Stimulated activated naive B cell treated with anti-CD40 and anti-IgM and Interleukin-4, amounts not matched to agents 10 μg/mL and 1 μg/mL and 100 μg/mL, for 72 hours (primary cell): ENCODE measurements around the gene RPL3.

Experiments used
- ATAC-seq, 2 donors: fragments of 150-1000 bp; cut with Tn5 transposase; replicated peaks; 2 replicates each; pipeline ENCODE4 v1.10.0; 2021; ENCODE audit warnings: moderate library complexity in 1 of 2
- DNase-seq: peaks from one replicate; pipeline ENCODE4 v3.0.0; 2021
- H3K27ac Mint-ChIP-seq: one replicate; pipeline ENCODE4 v1.8.0; 2022; ENCODE audit warnings: mild to moderate bottlenecking, mixed read lengths
- H3K27me3 Mint-ChIP-seq, 2 donors: one replicate each; pipeline ENCODE4 v1.8.0; 2022; ENCODE audit warnings: mixed read lengths in 2 of 2
- H3K36me3 Mint-ChIP-seq, 2 donors: one replicate each; pipeline ENCODE4 v1.8.0; 2022; ENCODE audit warnings: mixed read lengths in 2 of 2, mild to moderate bottlenecking in 1 of 2
- H3K4me1 Mint-ChIP-seq, 2 donors: one replicate each; pipeline ENCODE4 v1.8.0; 2022; ENCODE audit warnings: mixed read lengths in 2 of 2, mild to moderate bottlenecking in 1 of 2
- H3K4me3 Mint-ChIP-seq, 2 donors: one replicate each; pipeline ENCODE4 v1.8.0; 2022; ENCODE audit warnings: mild to moderate bottlenecking in 2 of 2, mixed read lengths in 2 of 2, moderate library complexity in 1 of 2
- H3K9me3 Mint-ChIP-seq, 2 donors: one replicate each; pipeline ENCODE4 v1.8.0; 2022; ENCODE audit warnings: mixed read lengths in 2 of 2, mild to moderate bottlenecking in 1 of 2

The RPL3 gene

DNA sequence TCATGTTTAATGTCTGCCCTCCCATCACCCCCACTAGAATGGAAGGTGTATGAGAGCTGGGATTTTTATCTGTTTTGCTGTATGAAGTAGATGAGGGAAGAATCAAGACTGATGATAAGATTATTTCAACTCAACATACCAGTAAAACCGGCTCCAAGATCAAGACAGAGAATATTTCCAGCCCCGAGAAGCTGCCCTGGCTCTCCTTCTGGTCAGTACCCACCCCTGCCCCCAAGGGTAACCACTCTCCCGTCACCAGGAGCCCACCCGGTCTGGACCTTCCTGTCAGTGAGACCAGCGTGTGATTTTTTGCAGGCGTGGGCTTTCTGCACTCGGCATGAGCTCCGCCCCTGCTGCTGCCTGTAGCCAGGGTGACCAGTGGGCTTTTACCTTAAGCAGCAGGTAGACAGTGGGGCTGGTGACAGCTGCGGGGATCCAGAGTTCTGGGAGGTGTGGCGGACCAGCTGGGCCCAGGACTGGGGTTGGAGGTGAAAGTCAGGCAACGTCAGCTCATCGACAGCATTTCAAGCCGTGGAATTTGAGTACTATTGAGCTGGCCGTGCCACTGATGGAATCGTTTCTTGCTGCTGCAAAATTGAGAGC, 25.6 kb downstream of the RPL3 start:
- Mint-ChIP-seq H3K27ac (no peak overlapping the region), H3K4me3 (no peak overlapping the region), H3K27me3 (peaks cover 20 to 39% of the 10 kb centered on the region in 2 donors), H3K36me3 (no peaks in the 10 kb centered on the region), H3K4me1 (peaks cover 19 to 26% of the 10 kb centered on the region in 2 donors), H3K9me3 (no peaks in the 10 kb centered on the region)
- ATAC-seq = no peak
- DNase-seq = no peak

DNA sequence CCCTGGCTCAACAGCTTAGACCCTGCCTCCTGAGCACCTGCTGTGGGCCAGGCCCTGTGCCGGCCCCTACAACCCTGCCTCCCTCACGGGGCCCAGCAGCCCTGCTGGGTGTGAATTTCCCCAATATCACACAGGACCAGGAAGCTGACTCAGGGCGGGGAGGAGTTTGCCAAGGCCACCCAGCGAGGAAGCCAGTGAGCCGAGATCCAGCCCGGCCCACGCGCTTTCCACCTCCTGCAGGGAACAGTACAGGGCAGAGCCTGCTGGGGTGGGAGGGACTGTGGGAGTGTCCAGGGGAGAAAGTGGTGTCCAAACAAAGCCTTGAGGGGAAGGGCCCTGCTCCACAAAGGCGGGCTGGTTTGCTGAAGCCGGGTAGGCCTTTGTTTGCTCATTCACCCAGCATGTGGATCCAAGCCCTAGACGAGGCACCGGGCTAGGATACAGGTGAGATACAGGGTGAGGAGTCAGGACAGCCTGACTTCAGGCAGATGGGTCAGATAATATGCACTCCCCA, 26.8 kb downstream of the RPL3 start:
- Mint-ChIP-seq H3K4me1 (peaks cover 14 to 22% of the 10 kb centered on the region in 2 donors), H3K27ac (peak overlapping the region; percentile 81), H3K27me3 (peaks cover 14 to 34% of the 10 kb centered on the region in 2 donors), H3K9me3 (no peaks in the 10 kb centered on the region), H3K36me3 (no peaks in the 10 kb centered on the region), H3K4me3 (peak overlapping the region in 1 of 2 donors; percentile 51)
- no peak for DNase-seq
- ATAC-seq = peak; percentile 58 to 72

DNA sequence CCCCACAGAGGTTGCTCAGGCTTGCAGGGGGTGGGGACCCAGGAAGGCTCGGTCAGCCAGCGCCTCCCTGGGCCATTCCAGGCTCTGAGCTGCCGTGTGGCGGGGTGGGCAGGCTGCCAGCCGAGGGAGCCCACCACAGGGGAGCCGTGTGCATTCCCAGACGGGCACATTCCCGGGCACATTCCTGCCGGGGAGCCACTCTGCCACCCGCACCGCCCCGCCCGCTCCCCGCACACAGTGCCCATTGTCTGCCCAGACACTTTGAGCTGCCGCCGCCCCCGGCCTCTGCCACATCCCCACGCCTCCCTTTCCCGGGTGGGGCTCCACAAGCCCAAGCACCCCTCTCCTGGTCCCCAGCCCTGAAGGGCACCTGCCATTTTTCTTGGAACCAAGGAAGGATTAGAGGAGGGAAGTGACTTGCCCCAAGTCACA, 27.4 kb downstream of the RPL3 start:
- no peaks in the 10 kb centered on the region for H3K36me3 Mint-ChIP-seq
- DNase-seq = no peak
- no peak overlapping the region for H3K4me3 Mint-ChIP-seq
- H3K27me3 Mint-ChIP-seq = peaks cover 14 to 31% of the 10 kb centered on the region in 2 donors
- H3K27ac Mint-ChIP-seq = peak overlapping the region; percentile 81
- no peak for ATAC-seq
- peaks cover 15 to 22% of the 10 kb centered on the region in 2 donors for H3K4me1 Mint-ChIP-seq
- H3K9me3 Mint-ChIP-seq = no peaks in the 10 kb centered on the region

DNA sequence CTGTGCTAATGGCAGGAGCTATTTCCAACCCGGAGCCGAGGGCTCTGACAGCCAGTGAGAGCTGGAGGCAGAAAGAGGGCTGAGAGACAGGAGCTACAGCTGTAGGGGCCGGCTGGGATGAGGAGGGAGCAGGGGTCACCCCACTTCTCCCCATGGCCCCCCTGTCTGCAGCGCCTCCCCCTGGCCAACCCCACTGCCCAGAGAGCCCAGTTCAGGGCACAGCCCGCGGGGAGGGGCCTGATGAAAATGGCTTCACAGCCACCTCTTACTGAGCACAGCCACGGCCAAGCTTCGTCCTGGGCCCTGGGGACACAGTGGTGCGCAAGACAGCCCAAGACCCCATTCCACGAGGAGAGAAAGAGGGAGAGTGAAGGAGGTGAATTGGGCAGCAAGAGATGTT, 27.9 kb downstream of the RPL3 start:
- no peak overlapping the region for H3K4me3 Mint-ChIP-seq
- H3K36me3 Mint-ChIP-seq = no peaks in the 10 kb centered on the region
- peaks cover 12 to 26% of the 10 kb centered on the region in 2 donors for H3K27me3 Mint-ChIP-seq
- H3K9me3 Mint-ChIP-seq = no peaks in the 10 kb centered on the region
- peak overlapping the region; percentile 62 for H3K27ac Mint-ChIP-seq
- DNase-seq (no peak), ATAC-seq (no peak)
- H3K4me1 Mint-ChIP-seq = peaks cover 19 to 25% of the 10 kb centered on the region in 2 donors

DNA sequence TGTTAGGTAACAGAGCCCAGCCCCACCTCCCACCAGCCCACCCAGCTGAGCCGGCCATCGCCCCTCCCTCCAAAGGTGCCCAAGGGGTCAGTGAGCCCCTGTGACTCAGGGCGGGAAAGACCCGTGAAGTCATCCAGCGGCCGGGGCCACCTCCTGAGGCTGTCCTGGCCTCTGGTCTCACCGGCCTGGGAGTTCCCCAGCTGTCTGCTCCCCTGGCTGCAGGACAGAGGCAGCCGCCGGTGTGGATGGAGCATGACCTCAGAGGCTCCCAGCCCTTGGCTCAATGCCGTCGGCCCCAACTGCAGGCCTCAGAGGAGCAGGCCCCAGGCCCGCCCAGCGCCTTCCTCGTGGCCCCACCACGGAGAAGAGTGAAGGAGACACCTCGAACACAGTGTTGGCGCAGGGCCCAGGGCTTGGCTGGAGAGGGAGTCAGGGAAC, 28.7 kb downstream of the RPL3 start:
- H3K4me3 Mint-ChIP-seq = no peak overlapping the region
- H3K27me3 Mint-ChIP-seq = peaks cover 10 to 21% of the 10 kb centered on the region in 2 donors
- no peak overlapping the region for H3K27ac Mint-ChIP-seq
- H3K9me3 Mint-ChIP-seq = no peaks in the 10 kb centered on the region
- DNase-seq (no peak), ATAC-seq (no peak)
- H3K4me1 Mint-ChIP-seq = peaks cover 15 to 26% of the 10 kb centered on the region in 2 donors
- H3K36me3 Mint-ChIP-seq = peaks cover 0 to 2% of the 10 kb centered on the region in 2 donors

DNA sequence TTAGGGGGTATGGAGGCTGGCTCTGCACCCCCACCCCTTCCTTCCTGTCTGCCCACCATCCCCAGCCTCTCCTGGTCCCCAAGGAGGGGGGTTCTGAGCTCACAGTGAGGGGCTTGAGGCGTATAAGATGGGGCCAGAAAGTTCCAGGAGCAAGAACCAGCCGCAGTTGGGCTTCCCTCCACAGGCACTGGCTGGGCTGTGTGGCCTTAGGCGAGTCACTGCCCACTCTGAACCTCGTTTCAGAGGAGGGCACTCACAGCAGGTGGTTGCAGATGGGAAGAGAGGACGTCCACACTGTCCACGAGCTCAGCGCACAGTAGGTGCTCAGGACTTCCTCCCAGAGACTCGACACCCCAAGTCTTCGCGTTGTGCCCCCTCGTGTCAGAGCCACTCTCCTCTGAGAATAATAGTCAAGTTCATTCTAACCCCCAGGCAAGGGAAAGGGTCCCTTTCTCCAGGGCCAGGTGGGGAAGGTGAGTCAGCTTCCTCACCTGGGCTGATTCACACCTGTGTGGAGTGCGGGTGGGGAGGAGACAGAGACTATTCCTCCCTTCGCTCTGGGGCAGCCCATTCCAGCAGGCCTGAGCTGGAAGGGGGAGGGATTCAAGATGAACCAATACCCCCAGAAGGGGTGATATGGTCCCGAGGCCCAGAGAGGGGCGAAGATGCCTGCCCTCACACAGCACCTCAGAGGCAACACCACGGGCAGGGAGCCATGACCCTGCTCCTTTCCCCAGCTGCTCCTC, 29.3 kb downstream of the RPL3 start:
- H3K9me3 Mint-ChIP-seq = peaks cover 0 to under 1% of the 10 kb centered on the region in 2 donors
- ATAC-seq = no peak
- H3K27me3 Mint-ChIP-seq = peaks cover 10 to 21% of the 10 kb centered on the region in 2 donors
- peaks cover 15 to 28% of the 10 kb centered on the region in 2 donors for H3K4me1 Mint-ChIP-seq
- no peak for DNase-seq
- H3K4me3 Mint-ChIP-seq = no peak overlapping the region
- no peak overlapping the region for H3K27ac Mint-ChIP-seq
- peaks cover 0 to 4% of the 10 kb centered on the region in 2 donors for H3K36me3 Mint-ChIP-seq

DNA sequence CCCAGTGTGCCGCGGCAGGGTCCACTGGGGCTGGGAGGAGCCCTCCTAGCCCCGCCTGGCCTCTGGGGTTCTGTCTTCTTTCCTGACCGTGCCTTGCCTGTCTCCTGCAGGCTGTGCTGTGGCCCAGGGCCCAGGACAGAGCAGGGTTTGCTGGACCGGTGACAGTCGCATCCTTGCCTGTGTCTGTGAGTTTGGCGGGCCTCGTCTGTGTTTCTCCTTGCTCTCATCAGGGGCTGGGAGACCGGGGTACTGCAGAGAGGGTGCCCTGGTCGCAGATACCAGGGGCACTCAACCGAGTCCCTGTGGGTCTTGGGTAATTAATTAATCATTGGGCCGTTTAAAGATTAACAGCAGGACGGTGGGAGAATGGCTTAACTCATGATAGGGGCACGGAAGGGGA, 29.9 kb downstream of the RPL3 start:
- Mint-ChIP-seq H3K4me1 (peaks cover 15 to 28% of the 10 kb centered on the region in 2 donors), H3K27ac (no peak overlapping the region), H3K36me3 (peaks cover 0 to 4% of the 10 kb centered on the region in 2 donors), H3K4me3 (no peak overlapping the region), H3K9me3 (peaks cover 0 to 4% of the 10 kb centered on the region in 2 donors), H3K27me3 (peaks cover 10 to 21% of the 10 kb centered on the region in 2 donors)
- no peak for ATAC-seq
- DNase-seq = no peak

DNA sequence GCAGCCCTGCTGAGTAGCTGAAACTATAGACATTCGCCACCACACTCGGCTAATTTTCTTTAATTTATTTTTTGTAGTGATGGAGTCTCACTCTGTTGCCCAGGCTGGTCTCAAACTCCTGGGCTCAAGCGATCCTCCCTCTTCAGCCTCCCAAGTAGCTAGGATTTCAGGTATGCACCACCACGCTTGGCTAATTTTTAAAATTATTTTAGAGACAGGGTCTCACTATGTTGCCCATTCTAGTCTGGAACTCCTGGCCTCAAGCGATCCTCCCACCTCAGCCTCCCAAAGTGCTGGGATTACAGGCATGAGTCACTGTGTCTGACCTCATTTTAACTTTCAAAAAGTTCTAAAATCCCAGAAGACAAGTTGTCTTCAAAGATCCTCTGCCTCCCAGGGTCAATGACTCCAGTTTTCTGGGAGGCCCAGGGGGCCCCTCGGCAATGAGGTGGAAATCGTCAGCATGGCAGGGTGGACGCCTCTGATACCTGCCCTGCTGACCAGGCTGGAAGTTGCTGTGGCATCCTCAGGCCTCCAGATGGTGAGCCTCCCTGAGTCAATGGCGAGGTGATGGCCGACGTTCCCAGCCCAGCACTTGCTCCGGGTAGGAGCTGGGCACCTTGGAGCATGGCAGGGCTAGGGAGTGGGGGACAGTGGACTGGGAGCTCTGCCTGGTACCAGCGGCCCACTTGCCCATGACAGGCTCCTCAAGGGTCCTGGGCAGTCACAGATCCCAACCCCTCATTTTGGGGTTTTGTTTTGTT, 31.1 kb downstream of the RPL3 start:
- H3K36me3 Mint-ChIP-seq = peaks cover 0 to 4% of the 10 kb centered on the region in 2 donors
- ATAC-seq = no peak
- no peak for DNase-seq
- no peak overlapping the region for H3K4me3 Mint-ChIP-seq
- H3K27ac Mint-ChIP-seq = no peak overlapping the region
- H3K27me3 Mint-ChIP-seq = peaks cover 10 to 22% of the 10 kb centered on the region in 2 donors
- H3K4me1 Mint-ChIP-seq = peaks cover 15 to 28% of the 10 kb centered on the region in 2 donors
- H3K9me3 Mint-ChIP-seq = peaks cover 0 to 4% of the 10 kb centered on the region in 2 donors

DNA sequence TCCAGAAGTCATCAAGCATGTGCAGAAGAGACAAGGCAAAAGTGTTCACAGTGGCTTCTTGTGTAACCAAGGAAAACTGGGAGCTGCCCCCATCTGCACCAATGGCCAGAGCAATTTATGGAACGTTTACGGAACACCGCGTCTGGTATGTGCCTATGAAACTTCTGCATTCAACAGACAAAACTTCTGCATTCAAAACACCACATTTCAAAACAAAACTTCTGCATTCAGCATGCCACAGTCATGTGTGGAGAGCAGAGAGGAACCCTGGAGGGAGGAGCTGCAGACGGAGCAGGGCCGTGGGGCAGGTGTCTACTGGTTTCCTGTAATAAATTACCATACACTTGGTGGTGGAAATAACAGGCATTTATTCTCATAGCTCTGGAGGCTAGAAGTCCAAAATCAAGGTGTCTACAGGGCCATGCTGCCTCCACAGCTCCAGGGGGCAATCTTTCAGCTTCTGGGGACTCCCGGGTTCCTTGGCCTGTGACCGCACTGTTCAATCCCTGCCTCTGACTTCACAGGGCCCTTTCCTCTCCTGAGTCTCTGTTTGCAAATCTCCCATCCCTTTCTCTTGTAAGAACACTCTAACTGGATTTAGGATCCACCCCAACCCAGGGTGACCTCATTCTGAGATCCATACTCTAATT, 32.2 kb downstream of the RPL3 start:
- no peak overlapping the region for H3K27ac Mint-ChIP-seq
- H3K9me3 Mint-ChIP-seq = peaks cover 0 to 4% of the 10 kb centered on the region in 2 donors
- ATAC-seq (peak; percentile 95 to 96), DNase-seq (no peak)
- peaks cover 19 to 23% of the 10 kb centered on the region in 2 donors for H3K27me3 Mint-ChIP-seq
- peaks cover 2 to 4% of the 10 kb centered on the region in 2 donors for H3K36me3 Mint-ChIP-seq
- H3K4me1 Mint-ChIP-seq = peaks cover 15 to 28% of the 10 kb centered on the region in 2 donors
- H3K4me3 Mint-ChIP-seq = no peak overlapping the region

DNA sequence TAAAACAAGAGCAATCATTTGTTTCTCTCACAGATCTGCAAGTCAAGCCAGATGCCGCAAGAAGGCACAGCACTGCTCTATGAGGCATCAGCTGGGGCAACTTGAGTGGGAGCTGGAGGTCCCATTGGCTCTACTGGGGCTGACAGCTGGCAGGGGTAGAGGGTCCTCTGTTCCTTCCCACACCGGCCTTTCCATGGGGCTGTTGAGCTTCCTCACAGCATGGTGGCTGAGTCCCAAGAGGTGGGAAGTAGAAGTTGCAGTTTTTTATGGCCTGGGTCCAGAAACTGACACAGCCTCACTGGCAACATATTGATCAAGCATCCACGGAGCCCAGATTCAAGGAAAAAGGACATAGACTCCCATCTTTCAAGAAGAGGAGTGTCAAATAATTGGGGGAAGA, 34.4 kb downstream of the RPL3 start:
- Mint-ChIP-seq H3K27ac (no peak overlapping the region), H3K36me3 (peaks cover 2 to 4% of the 10 kb centered on the region in 2 donors), H3K27me3 (peaks cover 31 to 35% of the 10 kb centered on the region in 2 donors), H3K4me3 (no peak overlapping the region), H3K9me3 (peaks cover 0 to 4% of the 10 kb centered on the region in 2 donors), H3K4me1 (peaks cover 19 to 29% of the 10 kb centered on the region in 2 donors)
- no peak for ATAC-seq
- DNase-seq = no peak

DNA sequence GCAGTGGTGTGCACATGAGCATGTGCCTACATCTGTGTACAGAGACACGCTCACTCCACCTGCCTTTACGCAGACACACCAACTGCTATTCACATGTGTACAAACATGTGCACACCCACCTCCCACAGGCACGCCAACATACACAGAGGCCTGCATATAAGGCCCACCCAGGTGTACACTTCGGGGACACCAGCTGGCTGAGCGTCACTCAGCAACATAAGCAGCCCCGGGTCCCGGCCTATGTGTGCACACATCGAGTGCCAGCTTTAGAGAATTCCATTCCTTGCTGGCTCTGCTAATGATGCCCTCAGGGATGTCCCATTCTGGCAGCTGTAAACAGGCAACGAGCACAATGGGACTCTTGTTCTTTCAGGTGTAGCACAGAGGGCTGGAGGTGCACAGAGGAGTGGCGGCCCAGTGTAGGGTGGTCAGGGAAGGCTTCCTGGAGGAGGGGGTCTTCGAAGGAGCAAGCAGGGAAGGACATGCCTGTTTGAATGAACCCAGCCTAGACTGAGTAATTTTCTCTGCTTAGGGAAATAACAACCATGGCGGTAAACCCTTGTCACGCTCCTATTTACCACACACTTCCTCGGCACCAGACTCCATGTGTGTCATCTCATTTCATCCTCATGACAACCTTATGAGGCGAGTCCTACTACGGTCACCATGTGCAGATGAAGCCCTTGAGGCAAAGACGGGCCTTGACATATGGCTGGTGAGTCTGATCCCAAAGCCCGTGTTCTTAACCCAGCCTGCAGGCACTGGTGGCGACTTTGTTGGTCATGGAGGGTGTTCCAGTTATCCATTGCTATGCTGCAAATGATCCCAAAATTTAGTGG, 35.1 kb downstream of the RPL3 start:
- peaks cover 0 to 4% of the 10 kb centered on the region in 2 donors for H3K9me3 Mint-ChIP-seq
- H3K36me3 Mint-ChIP-seq = peaks cover 2 to 4% of the 10 kb centered on the region in 2 donors
- no peak overlapping the region for H3K4me3 Mint-ChIP-seq
- DNase-seq (no peak), ATAC-seq (no peak)
- peaks cover 19 to 29% of the 10 kb centered on the region in 2 donors for H3K4me1 Mint-ChIP-seq
- H3K27ac Mint-ChIP-seq = no peak overlapping the region
- H3K27me3 Mint-ChIP-seq = peaks cover 38 to 40% of the 10 kb centered on the region in 2 donors

DNA sequence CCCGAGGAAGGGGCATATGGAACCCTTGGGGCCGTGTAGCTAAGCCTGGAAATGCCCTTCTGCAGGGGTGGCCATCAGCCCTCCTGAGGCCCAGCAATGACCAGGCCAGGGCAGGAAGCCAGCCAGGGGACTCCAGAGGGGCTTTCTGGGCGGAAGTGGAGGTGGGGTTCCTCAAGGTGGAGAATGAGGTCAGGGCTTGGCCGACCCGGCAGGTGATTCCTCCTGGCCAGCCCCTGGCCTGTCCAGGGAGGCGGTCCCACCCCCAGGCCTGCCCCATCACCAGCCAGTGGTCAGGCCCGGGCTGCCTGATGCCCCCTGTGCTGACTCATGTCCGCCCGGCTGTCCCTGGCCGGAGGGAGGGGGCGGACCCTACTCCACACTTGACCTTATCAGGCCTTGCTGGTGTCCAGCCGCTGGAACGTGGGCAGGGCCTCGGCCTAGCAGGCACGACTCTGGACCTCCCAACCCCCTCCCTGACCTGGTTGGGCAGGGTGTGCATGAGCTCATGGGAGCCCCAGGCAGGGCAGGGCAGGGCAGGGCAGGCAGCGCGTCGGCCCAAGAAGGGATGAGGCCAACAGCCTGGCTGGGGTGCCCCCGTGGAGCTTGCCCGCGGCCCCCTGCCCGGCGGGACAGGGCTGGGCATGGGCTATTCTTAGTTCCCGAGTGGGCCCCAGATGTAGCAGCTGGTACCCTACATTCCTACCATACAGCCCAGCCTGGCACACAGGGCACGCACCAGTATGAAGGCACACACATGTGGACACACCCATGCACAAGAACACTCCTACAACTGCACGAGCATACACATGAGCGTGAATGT, 35.9 kb downstream of the RPL3 start:
- Mint-ChIP-seq H3K9me3 (peaks cover 0 to 4% of the 10 kb centered on the region in 2 donors), H3K36me3 (peaks cover 2 to 4% of the 10 kb centered on the region in 2 donors), H3K4me3 (no peak overlapping the region), H3K27ac (no peak overlapping the region), H3K27me3 (peaks cover 41 to 48% of the 10 kb centered on the region in 2 donors), H3K4me1 (peaks cover 19 to 29% of the 10 kb centered on the region in 2 donors)
- ATAC-seq (no peak), DNase-seq (no peak)
